ENCODE measurements around the gene XIRP1. TPM values are rescaled to one million over a fixed set of nuclear protein-coding genes. Genes with fewer than 3 reads are reported as not detected.

Gene XIRP1
- total RNA-seq, 1 donor from 2014 or later: 0.12 TPM

GRCh38 chr3:39191111-39191510 is 1.3 kb downstream of the XIRP1 start:
- no peak overlapping the region for H3K4me3 ChIP-seq (ENCODE audit: low read depth, low read length)
- no peak for TF ChIP-seq CTCF (conservative IDR thresholded peaks at IDR 0.05; ENCODE audit: low read depth, low read length)
- DNase-seq (ENCODE audit: low read depth): no peak

GRCh38 chr3:39190281-39191025 is 1.9 kb downstream of the XIRP1 start:
- no peak for DNase-seq (ENCODE audit: low read depth)
- no peak for TF ChIP-seq CTCF (conservative IDR thresholded peaks at IDR 0.05; ENCODE audit: low read depth, low read length)
- no peak overlapping the region for H3K4me3 ChIP-seq (ENCODE audit: low read depth, low read length)

GRCh38 chr3:39189959-39190269 is 2.5 kb downstream of the XIRP1 start:
- peak; percentile 81 for TF ChIP-seq CTCF (conservative IDR thresholded peaks at IDR 0.05; ENCODE audit: low read depth, low read length)
- no peak overlapping the region for H3K4me3 ChIP-seq (ENCODE audit: low read depth, low read length)
- no peak for DNase-seq (ENCODE audit: low read depth)

GRCh38 chr3:39189150-39189958 is 3.0 kb downstream of the XIRP1 start:
- TF ChIP-seq CTCF (conservative IDR thresholded peaks at IDR 0.05; ENCODE audit: low read depth, low read length): no peak
- no peak overlapping the region for H3K4me3 ChIP-seq (ENCODE audit: low read depth, low read length)
- no peak for DNase-seq (ENCODE audit: low read depth)

GRCh38 chr3:39188271-39189149 is 3.9 kb downstream of the XIRP1 start:
- DNase-seq (ENCODE audit: low read depth): no peak
- no peak for TF ChIP-seq CTCF (conservative IDR thresholded peaks at IDR 0.05; ENCODE audit: low read depth, low read length)
- no peak overlapping the region for H3K4me3 ChIP-seq (ENCODE audit: low read depth, low read length)

GRCh38 chr3:39187372-39188155 is 4.8 kb downstream of the XIRP1 start:
- no peak overlapping the region for H3K4me3 ChIP-seq (ENCODE audit: low read depth, low read length)
- DNase-seq (ENCODE audit: low read depth): no peak
- TF ChIP-seq CTCF (conservative IDR thresholded peaks at IDR 0.05; ENCODE audit: low read depth, low read length): no peak

All from epithelial cell of proximal tubule (primary cell).